Thymus (tissue), 11 donors: Measurements from ENCODE around the gene HECTD2. TPM values are rescaled to one million over a fixed set of nuclear protein-coding genes. Genes with fewer than 3 reads are reported as not detected.
A peak's percentile ranks its signal among the peaks of the same experiment; 100 is the strongest.
"Not testable (repeated sequence)": the region's sequence is repeated elsewhere in the genome, so short reads cannot be mapped to it uniquely, and the experiment has no call there.

Experiments
- DNase-seq, 9 donors: peaks; one replicate each; pipeline ENCODE4 v3.0.0-alpha.2; 2013; ENCODE audit warnings: low spot score in 9 of 9, low read depth in 6 of 9, missing footprints in 1 of 9
- H3K27ac ChIP-seq, 2 donors: one replicate each; pipeline ENCODE4 v1.5.1; 2013; ENCODE audit warnings: control low read depth in 1 of 2, low read depth in 1 of 2, low read length in 1 of 2, mild to moderate bottlenecking in 1 of 2, moderate library complexity in 1 of 2
- H3K27me3 ChIP-seq, 2 donors: one replicate each; pipeline ENCODE4 v1.5.1; 2013; ENCODE audit warnings: low read length in 1 of 2; ENCODE audit not compliant: control insufficient read depth in 2 of 2, insufficient read depth in 1 of 2
- H3K36me3 ChIP-seq, 2 donors: one replicate each; pipeline ENCODE4 v1.5.1; 2013; ENCODE audit warnings: low read length in 1 of 2, mild to moderate bottlenecking in 1 of 2, moderate library complexity in 1 of 2; ENCODE audit not compliant: control insufficient read depth in 2 of 2, insufficient read depth in 2 of 2
- H3K4me1 ChIP-seq, 2 donors: one replicate each; pipeline ENCODE4 v1.5.1; 2013; ENCODE audit warnings: low read length in 2 of 2; ENCODE audit not compliant: control insufficient read depth in 2 of 2, insufficient read depth in 2 of 2
- H3K4me3 ChIP-seq, 2 donors: one replicate each; pipeline ENCODE4 v1.5.1; 2013; ENCODE audit warnings: low read length in 2 of 2, control low read depth in 1 of 2, mild to moderate bottlenecking in 1 of 2
- H3K9me3 ChIP-seq, 2 donors: one replicate each; pipeline ENCODE4 v1.5.1; 2013; ENCODE audit warnings: low read length in 1 of 2, mild to moderate bottlenecking in 1 of 2; ENCODE audit not compliant: control insufficient read depth in 2 of 2, insufficient read depth in 1 of 2
- WGBS: extraction: QIAGEN DNeasy Blood & Tissue Kit; methylation state at CpG from one replicate; pipeline ENCODE4 v1.1.7; 2013; 5-methylcytosine and 5-hydroxymethylcytosine counted together
- polyA plus RNA-seq: library from polyadenylated mRNA; stranded (reverse); fragments of 200-250 nt; gene quantifications from one replicate; pipeline ENCODE4 v1.2.3, GENCODE V29; 2013
- total RNA-seq: library from RNA; stranded (reverse); fragments of 120-200 nt; gene quantifications from one replicate; pipeline ENCODE4 v1.2.4, GENCODE V29; 2013
- donor health status: healthy.

HECTD2 gene
- total and polyA plus RNA-seq, 2 donors: 3.9 to 8.1 TPM

GRCh38 chr10:91380873-91381256, 29.3 kb upstream of the HECTD2 start:
- H3K4me3 ChIP-seq: no peak overlapping the region
- no peaks in the 10 kb centered on the region for H3K36me3 ChIP-seq
- H3K4me1 ChIP-seq: peaks cover 7 to 9% of the 10 kb centered on the region in 2 donors
- DNase-seq: no peak
- H3K27me3 ChIP-seq: no peaks in the 10 kb centered on the region
- 58% methylated on average over 3 of the region's 3 CpGs for WGBS
- H3K9me3 ChIP-seq: no peaks in the 10 kb centered on the region
- H3K27ac ChIP-seq: no peak overlapping the region

DNA sequence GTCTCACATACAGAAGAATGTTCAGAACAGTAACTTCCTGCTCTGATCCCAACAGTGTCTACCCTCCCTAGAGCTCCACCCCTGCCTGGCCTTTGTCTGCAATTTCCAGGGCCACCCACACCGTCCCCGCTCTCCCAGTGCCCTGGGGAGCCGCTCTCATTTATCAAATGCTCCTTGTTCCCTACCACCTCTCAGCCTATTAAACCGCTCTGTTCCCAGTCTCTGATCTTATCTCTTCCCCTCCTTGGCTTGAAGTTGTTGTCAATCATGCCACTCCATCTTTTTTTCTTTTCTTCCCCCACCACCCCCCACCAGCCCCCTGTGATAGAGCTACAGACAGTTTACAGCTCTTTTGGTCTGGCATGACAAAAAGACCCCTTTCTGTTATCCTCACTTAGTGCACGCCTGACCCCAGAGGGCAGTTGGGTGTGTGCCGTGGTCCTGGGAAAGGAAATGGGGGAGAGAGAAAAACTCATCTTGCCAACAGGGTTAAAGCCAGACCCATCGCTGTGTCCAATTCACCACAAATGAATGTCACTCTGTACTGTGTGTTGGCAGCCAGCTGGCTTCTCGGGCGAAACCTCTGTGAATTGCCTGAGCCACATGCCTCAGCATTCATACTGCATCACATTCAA, 28.8 kb upstream of the HECTD2 start:
- Histone ChIP-seq H3K27ac (no peak overlapping the region), H3K27me3 (no peaks in the 10 kb centered on the region), H3K9me3 (no peaks in the 10 kb centered on the region), H3K36me3 (no peaks in the 10 kb centered on the region), H3K4me1 (peaks cover 7 to 9% of the 10 kb centered on the region in 2 donors), H3K4me3 (no peak overlapping the region)
- DNase-seq: peak in 2 of 9 donors; percentile 4 to 27
- 51% methylated on average over 9 of the region's 9 CpGs for WGBS

DNA sequence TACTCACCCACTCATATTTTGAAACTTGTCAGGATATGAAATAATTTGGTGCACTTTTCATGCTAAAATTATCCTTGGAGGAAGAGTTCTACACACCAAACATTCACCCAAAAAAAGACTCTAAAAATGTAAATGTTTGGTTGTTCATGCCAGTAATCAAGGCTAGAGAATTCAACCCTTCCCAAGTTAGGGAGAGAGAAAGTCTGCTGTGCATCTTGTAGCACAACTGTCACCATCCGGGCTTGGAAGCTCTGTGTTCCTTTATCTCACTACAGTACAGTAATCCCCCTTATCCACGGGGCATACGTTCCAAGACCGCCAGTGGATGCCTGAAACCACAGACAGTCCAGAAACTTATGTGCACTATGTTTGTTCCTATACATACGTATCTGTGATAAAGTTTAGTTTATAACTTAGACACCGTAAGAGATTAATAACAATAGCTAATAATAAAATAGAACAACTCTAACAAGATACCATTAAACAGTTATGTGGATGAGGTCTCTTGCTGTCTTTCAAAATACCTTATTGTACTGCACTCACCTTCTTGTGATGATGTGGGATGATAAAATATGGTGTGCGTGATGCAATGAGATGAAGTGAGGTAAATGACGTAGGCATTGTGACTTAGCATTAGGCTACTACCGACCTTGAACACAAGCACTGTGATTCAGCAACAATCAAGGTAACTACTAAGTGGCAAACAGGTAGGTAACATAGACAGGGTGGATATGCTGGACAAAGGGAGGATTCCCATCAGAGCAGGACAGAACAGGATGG, 24.6 kb upstream of the HECTD2 start:
- no peaks in the 10 kb centered on the region for H3K27me3 ChIP-seq
- no peak overlapping the region for H3K27ac ChIP-seq
- no peak overlapping the region for H3K4me3 ChIP-seq
- peaks cover 4 to 9% of the 10 kb centered on the region in 2 donors for H3K4me1 ChIP-seq
- WGBS: 95% methylated on average over 9 of the region's 9 CpGs
- no peaks in the 10 kb centered on the region for H3K36me3 ChIP-seq
- no peak for DNase-seq
- H3K9me3 ChIP-seq: no peaks in the 10 kb centered on the region

DNA sequence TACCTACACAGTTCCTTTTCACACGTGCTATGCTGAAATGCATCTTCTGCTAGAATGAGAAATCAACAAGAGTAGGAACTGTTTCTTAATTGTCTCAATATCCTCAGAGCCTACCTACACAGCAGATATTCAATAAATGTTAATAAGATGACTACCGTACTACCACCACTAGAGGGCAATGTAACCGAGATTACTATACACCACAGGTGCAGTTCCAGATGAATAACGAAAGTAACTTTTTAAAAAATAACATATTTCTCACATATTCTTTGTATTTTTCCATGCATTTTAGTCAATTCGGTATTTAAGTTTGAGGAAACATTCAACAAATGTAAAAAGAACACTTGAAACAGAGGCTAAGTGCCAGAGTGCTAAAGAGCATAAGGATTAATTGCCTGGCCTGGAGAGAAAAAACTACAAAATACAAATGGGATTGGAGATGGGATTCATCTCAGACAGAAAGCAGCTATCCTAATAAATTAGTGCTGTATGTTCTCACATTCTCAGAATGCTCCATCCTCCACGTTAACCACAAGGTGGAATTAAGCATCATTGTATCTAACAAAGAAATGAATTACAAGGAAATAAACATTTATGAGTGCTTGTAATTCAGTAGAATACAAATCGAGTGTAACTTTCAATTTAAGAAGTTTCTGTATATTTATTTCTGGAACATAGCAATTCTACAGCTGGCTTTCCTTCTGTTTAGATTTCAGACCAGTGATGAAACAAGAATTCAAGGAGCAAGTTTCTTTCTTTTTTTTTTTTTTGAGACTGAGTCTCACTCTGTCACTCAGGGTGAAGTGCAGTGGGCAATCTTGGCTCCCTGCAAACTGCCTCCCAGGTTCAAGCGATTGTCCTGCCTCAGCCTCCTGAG, 20.3 kb upstream of the HECTD2 start:
- H3K4me3 ChIP-seq: no peak overlapping the region
- no peaks in the 10 kb centered on the region for H3K4me1 ChIP-seq
- no peak overlapping the region for H3K27ac ChIP-seq
- H3K9me3 ChIP-seq: no peaks in the 10 kb centered on the region
- no peaks in the 10 kb centered on the region for H3K27me3 ChIP-seq
- peak; percentile 13 to 84 (median 66) for DNase-seq
- WGBS: 29% methylated on average over 8 of the region's 8 CpGs
- no peaks in the 10 kb centered on the region for H3K36me3 ChIP-seq

DNA sequence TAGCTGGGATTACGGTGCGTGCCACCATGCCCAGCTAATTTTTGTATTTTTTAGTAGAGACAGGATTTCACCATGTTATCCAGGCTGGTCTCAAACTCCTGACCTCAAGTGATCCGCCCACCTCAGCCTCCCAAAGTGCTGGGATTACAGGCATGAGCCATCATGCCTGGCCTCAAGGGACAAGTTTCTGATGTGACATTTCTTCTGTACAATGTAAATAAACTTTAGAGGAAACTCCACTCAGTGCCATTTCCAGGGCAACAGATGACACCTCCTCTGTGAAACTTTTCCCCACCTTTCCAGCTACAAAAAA, 19.7 kb upstream of the HECTD2 start:
- H3K4me3 ChIP-seq, H3K27ac ChIP-seq, H3K36me3 ChIP-seq, H3K27me3 ChIP-seq, H3K4me1 ChIP-seq, DNase-seq, H3K9me3 ChIP-seq: not testable (repeated sequence)
- WGBS: 96% methylated on average over 3 of the region's 3 CpGs

DNA sequence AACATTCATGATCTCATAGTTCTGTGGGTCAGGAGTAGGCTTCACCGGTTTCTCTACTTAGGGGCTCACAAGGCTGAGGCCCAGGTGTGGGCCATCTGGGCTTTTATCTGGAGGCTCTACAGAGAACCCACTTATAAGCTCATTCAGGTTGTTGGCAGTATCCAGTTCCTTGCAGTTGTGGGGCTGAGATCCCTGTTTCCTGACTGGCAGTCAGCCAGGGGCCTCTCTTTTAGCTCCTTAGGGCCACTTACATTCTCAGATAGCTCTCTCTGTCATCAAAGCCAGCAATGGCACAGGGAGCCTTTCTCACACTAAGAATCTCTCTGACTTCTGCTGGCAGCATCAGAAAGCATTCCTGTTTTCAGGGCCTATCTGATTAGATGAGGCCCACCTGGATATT, 18.2 kb upstream of the HECTD2 start:
- H3K9me3 ChIP-seq: no peaks in the 10 kb centered on the region
- H3K27ac ChIP-seq: no peak overlapping the region
- no peaks in the 10 kb centered on the region for H3K36me3 ChIP-seq
- DNase-seq: no peak
- no peaks in the 10 kb centered on the region for H3K4me1 ChIP-seq
- 98% methylated on average over 1 of the region's 1 CpG for WGBS
- H3K27me3 ChIP-seq: no peaks in the 10 kb centered on the region
- no peak overlapping the region for H3K4me3 ChIP-seq

DNA sequence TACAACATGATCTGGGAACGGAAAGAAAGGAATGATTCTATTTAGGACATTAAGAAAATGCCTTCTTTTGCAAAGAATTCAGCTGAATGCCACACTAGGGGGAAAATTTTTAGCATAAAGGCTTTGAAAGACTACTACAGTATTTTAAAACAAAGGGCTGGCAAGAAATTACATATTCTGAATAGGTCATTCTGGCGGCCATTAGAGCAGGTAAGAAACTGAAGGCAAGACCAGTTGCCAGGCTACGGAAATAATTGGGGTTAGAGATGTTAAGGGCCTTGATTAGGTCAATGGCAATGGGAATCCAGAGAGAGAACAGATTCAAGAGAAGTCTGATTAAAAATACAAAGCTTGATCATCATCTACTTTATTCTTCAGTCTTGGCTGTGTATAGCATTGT, 3.8 kb upstream of the HECTD2 start:
- DNase-seq: no peak
- H3K4me3 ChIP-seq: no peak overlapping the region
- peaks cover 0 to 3% of the 10 kb centered on the region in 2 donors for H3K27me3 ChIP-seq
- peaks cover 5 to 6% of the 10 kb centered on the region in 2 donors for H3K4me1 ChIP-seq
- H3K9me3 ChIP-seq: no peaks in the 10 kb centered on the region
- no peak overlapping the region for H3K27ac ChIP-seq
- 84% methylated on average over 3 of the region's 3 CpGs for WGBS
- H3K36me3 ChIP-seq: no peaks in the 10 kb centered on the region

GRCh38 chr10:91409069-91409868, 875 bp upstream of the HECTD2 start:
- no peaks in the 10 kb centered on the region for H3K36me3 ChIP-seq
- peak; percentile 25 to 78 (median 59) for DNase-seq
- WGBS: 1% methylated on average over 31 of the region's 31 CpGs

More at GRCh38 chr10:91409069-91409868, 875 bp upstream of the HECTD2 start:
- Histone ChIP-seq H3K27ac (peak overlapping the region; percentile 96 to 97), H3K9me3 (no peaks in the 10 kb centered on the region), H3K4me3 (peak overlapping the region; percentile 76 to 79), H3K27me3 (peaks cover 0 to 10% of the 10 kb centered on the region in 2 donors), H3K4me1 (peaks cover 5 to 6% of the 10 kb centered on the region in 2 donors)
